HepG2 (cell line): ENCODE measurements around the gene DQX1. TPM values are rescaled to one million over a fixed set of nuclear protein-coding genes. Genes with fewer than 3 reads are reported as not detected.

Experiments
- CEBPG ChIP-seq: IDR thresholded peaks from 2 replicates; pipeline ENCODE4 v1.6.1; 2016
- CSRNP1 ChIP-seq: sonication (generic); formaldehyde crosslinking; IDR thresholded peaks from 2 replicates; pipeline ENCODE4 v1.8.1; 2023; ENCODE audit warnings: mild to moderate bottlenecking, missing genetic modification reagents
- ELF3 ChIP-seq: IDR thresholded peaks from 2 replicates; pipeline ENCODE4 v1.6.1; 2016; ENCODE audit warnings: missing genetic modification reagents, missing compliant biosample characterization
- GZF1 ChIP-seq: sonication (generic); formaldehyde crosslinking; IDR thresholded peaks from 2 replicates; pipeline ENCODE4 v1.5.1; 2020; ENCODE audit warnings: mild to moderate bottlenecking, missing genetic modification reagents
- HNRNPLL ChIP-seq: fragments of 200-400 bp; formaldehyde crosslinking; IDR thresholded peaks from 2 replicates; pipeline ENCODE4 v1.6.1; 2017; ENCODE audit warnings: mild to moderate bottlenecking, low read depth, low read length; ENCODE audit not compliant: poor library complexity, severe bottlenecking
- MAF1 ChIP-seq: sonication (generic); formaldehyde crosslinking; IDR thresholded peaks from 2 replicates; pipeline ENCODE4 v1.5.0; 2020; ENCODE audit warnings: missing genetic modification reagents, borderline replicate concordance
- MIER3 ChIP-seq: IDR thresholded peaks from 2 replicates; pipeline ENCODE4 v1.6.1; 2016; ENCODE audit warnings: missing compliant biosample characterization, borderline replicate concordance
- NFE2 ChIP-seq: sonication (generic); formaldehyde crosslinking; IDR thresholded peaks from 2 replicates; pipeline ENCODE4 v1.4.0; 2020; ENCODE audit warnings: missing genetic modification reagents
- PATZ1 ChIP-seq: sonication (generic); formaldehyde crosslinking; IDR thresholded peaks from 2 replicates; pipeline ENCODE4 v1.4.0; 2020; ENCODE audit warnings: missing genetic modification reagents
- ZNF407 ChIP-seq: sonication (generic); formaldehyde crosslinking; IDR thresholded peaks from one replicate; pipeline ENCODE4 v1.5.1; 2020; ENCODE audit warnings: mild to moderate bottlenecking, missing genetic modification reagents; ENCODE audit errors: not compliant biosample characterization
- polyA plus RNA-seq, 8 experiments: library from polyadenylated mRNA; depleted of rRNA in 3 of 8; stranded (reverse) in 7 of 8; unstranded in 1 of 8; fragments of >200 nt; fragmentation: Illumina TruSeq in 4 of 8; extraction: Trizol in 4 of 8; gene quantifications; 2 replicates each; pipeline versions ENCODE4 v1.2.1 to v1.2.3, GENCODE V29; 2011 to 2016; ENCODE audit warnings: low read depth in 4 of 8, missing spikeins in 1 of 8, mixed read lengths in 1 of 8; ENCODE audit not compliant: insufficient read depth in 1 of 8
- total RNA-seq, 5 experiments: library from RNA; depleted of rRNA; stranded (reverse); fragments of >200 nt; fragmentation: Illumina TruSeq; extraction: Trizol; gene quantifications; 2 replicates each; pipeline ENCODE4 v1.2.3, GENCODE V29; 2016; ENCODE audit warnings: low read depth in 1 of 5
- TF ChIP-seq, protein P1 (sequence below): sonication (generic); formaldehyde crosslinking; IDR thresholded peaks from 2 replicates; pipeline ENCODE4 v1.5.1; 2020; ENCODE audit warnings: mild to moderate bottlenecking, missing genetic modification reagents, moderate library complexity

DQX1 gene
- total and polyA plus RNA-seq, 2 of the 13 experiments (the other 11 are each of a cell fraction or from before 2014, with no cell fraction given): 27.6 to 89.8 TPM

- TF ChIP-seq CSRNP1 (CRISPR knock-in tag) (peak; percentile 60; the same call in 1 of the 2 replicates), MAF1 (CRISPR knock-in tag) (no peak), ELF3 (CRISPR knock-in tag) (no peak), PATZ1 (CRISPR knock-in tag) (peak; percentile 98), MIER3 (peak; percentile 21; the same call in 1 of the 2 replicates), NFE2 (no peak), ZNF407 (CRISPR knock-in tag) (no peak), HNRNPLL (peak; percentile 37), CEBPG (CRISPR knock-in tag) (no peak), GZF1 (peak; percentile 75; the same call in 1 of the 2 replicates)
- TF ChIP-seq, protein P1, sequence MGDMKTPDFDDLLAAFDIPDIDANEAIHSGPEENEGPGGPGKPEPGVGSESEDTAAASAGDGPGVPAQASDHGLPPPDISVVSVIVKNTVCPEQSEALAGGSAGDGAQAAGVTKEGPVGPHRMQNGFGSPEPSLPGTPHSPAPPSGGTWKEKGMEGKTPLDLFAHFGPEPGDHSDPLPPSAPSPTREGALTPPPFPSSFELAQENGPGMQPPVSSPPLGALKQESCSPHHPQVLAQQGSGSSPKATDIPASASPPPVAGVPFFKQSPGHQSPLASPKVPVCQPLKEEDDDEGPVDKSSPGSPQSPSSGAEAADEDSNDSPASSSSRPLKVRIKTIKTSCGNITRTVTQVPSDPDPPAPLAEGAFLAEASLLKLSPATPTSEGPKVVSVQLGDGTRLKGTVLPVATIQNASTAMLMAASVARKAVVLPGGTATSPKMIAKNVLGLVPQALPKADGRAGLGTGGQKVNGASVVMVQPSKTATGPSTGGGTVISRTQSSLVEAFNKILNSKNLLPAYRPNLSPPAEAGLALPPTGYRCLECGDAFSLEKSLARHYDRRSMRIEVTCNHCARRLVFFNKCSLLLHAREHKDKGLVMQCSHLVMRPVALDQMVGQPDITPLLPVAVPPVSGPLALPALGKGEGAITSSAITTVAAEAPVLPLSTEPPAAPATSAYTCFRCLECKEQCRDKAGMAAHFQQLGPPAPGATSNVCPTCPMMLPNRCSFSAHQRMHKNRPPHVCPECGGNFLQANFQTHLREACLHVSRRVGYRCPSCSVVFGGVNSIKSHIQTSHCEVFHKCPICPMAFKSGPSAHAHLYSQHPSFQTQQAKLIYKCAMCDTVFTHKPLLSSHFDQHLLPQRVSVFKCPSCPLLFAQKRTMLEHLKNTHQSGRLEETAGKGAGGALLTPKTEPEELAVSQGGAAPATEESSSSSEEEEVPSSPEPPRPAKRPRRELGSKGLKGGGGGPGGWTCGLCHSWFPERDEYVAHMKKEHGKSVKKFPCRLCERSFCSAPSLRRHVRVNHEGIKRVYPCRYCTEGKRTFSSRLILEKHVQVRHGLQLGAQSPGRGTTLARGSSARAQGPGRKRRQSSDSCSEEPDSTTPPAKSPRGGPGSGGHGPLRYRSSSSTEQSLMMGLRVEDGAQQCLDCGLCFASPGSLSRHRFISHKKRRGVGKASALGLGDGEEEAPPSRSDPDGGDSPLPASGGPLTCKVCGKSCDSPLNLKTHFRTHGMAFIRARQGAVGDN (CRISPR knock-in tag): peak; percentile 83
These were observed 13.1 kb downstream of the DQX1 start (continued) for GRCh38 chr2:74512744-74513604.
